ENCODE data around the gene ACCSL.

ACCSL gene

GRCh38 chr11:44018829-44019228 lies 29.0 kb upstream of the ACCSL start:
- DNase-seq = no peak

- no peak for DNase-seq
Measured at GRCh38 chr11:44024977-44025376, 22.8 kb upstream of the ACCSL start.

- no peak for DNase-seq
Measured at GRCh38 chr11:44025727-44026126, 22.1 kb upstream of the ACCSL start.

DNA sequence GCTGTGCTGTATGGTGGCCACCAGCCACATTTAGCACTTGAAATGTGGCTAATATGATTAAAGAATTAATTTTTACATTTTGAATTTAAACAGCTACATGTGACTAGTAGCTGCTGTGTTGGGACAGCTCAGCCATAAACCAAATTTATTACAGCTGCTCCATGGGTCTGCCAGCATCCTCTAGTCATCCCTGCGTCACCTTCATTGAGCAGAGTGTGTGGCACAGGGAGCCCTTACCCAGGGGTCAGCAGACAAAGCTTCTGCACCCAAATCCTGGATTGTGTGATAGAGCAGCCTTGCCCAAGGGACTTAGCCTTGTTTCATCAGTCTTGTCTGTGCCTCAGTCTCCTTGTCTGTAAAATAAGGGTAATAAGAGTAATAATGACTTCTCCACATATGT lies 19.4 kb upstream of the ACCSL start:
- DNase-seq = no peak

GRCh38 chr11:44028816-44029506 lies 18.8 kb upstream of the ACCSL start:
- no peak for DNase-seq

- DNase-seq = no peak
Measured at GRCh38 chr11:44029507-44029845, 18.3 kb upstream of the ACCSL start.

DNA sequence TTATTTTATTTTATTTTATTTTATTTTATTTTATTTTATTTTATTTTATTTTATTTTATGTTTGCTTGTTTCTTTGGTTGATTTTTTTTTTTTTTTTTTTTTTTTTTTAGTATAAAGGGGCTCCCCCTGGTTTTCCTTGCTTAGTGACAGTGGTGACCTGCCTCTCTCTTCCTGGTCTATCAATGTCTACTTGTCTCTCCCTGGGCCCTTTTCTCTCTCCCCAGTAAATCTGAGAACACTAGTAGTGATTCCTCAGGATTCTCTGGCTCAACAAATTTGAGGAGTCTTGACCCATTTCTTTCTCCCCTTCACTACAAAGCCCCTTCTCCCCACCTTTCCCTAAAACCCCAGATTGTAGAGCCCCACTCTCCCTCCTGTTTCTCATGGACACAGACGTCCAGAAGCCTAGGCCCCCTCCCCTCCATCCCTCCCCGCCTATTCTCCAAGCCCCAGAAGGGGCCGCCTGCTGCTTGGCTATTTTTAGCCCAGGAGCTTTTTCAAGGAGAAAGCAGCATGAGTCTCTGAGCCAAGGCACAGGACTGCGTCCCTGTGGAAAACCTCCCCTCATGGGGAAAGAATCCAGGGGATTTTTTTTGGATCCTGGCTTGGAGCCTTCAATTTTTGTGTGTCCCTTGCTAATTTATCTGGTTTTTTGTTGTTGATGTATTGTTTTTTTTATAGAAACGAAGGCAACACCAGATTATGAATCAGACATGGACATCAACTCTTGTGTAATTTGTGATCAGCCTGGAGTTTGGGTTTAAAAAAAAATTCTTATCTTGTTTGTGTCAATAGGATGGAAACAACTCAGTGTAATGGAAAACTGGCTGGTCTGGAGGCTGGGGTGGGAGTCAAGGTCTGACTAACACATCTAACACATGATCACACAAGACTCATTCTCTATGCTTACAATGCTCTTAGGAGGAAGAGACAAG lies 17.5 kb upstream of the ACCSL start:
- DNase-seq = no peak

GRCh38 chr11:44030996-44031395 lies 16.8 kb upstream of the ACCSL start:
- DNase-seq = no peak

- DNase-seq = no peak
Measured at GRCh38 chr11:44031549-44031948, 16.2 kb upstream of the ACCSL start.

DNA sequence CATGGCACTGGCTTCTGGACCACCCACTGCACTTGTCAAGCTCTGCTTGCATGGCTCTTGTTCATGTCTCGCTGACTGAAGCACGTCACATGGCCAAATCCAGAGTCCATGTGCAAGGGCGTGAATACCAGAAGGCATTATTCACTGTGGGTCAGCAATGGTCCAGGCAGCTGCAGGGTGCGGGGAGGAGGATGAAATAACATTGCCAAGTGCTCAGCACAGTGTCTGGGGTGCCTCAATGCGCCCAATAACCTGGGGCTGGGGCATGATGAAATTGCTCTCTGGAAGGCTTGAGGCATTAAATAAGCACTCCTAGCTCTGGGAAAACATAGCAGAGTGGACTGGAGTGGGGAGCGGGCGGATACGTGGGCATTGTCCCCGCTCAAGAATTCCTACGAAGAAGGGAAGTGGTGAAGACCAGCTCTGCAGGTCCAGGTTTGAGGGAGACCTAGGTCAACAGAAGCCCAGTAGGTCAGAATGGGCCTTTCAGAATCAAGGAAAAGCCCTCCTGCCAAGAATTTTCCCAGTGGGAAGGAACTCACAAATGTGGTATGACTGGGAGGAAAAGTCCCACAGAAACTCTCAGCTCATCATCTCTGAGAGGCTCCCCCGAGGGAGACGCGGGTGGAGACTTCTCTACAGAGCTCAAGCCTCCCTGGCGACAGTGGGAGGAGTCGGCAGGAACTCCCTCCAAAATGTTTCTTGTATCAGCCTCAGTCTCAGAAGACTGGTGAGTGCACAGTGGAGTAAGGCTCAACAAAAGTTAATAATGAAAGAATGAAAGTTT lies 15.3 kb upstream of the ACCSL start:
- no peak for DNase-seq

- DNase-seq = no peak
Measured at GRCh38 chr11:44033411-44033850, 14.3 kb upstream of the ACCSL start.

GRCh38 chr11:44033856-44034255 lies 13.9 kb upstream of the ACCSL start:
- no peak for DNase-seq

- DNase-seq = no peak
Measured at GRCh38 chr11:44034639-44035038, 13.1 kb upstream of the ACCSL start.

DNA sequence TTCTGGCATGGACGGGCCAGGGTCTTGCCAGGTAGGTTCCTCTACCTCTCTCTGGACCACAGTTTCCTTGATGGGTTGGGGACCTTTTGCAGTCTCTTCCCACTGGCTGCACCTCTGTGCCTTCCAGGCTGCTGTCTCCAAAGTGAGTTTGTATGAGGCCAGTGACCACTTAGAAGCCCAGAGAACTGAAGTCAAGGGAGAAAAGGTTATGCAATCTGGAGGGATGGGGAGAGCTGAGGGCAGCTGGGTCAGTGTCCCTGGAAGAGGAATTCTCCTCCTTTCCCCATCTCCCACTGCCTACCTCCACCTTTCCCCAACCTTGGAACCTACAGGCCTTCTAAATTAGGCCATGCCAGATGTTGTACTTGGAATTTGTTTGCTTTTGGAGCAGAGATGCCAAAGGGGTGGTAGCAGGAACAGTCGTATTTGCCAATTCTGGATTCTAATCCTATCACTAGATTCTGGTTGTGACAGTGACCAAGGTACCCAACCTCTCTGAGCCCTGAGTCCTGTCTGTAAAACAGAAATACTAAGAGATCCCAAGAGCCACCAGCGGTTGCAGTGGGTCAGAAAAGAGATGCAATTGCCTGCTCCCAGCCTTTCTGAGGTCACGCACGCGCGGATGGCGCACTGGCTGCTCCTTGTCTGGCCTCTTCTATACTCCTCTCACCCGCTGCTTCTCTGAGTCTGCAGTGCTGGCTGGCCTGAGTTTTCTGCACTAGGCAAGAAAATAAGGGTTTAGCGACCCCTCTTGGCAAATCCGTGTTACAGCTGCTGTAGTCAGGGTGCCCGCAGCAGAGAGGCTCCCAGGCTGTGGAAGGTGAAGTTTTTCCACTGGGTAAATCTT lies 10.7 kb upstream of the ACCSL start:
- peak; percentile 87 for DNase-seq

- DNase-seq = no peak
Measured at GRCh38 chr11:44037658-44037998, 10.2 kb upstream of the ACCSL start.

GRCh38 chr11:44043157-44043556 lies 4.6 kb upstream of the ACCSL start:
- DNase-seq = no peak

GRCh38 chr11:44046182-44046581 lies 1.6 kb upstream of the ACCSL start:
- no peak for DNase-seq

DNA sequence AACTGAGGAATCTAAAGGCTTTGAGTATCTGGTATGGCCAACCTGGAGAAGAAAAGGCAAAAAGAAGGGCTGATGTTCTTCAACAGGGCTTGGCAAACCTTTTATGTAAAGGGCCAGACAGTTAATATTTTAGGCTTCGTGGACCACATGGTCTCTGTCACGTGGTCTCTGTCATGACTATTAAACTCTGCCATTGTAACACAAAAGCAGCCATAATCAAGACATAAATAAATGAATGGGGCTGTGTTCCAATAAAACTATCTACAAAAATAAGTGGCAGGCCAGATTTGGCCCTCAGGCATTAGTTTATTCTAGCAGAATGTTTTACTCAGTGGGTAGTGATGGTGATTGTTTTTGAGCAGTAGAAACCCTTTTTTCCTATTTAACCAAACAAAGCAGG lies 483 bp upstream of the ACCSL start:
- DNase-seq = no peak

GRCh38 chr11:44049832-44050231 lies 2.1 kb downstream of the ACCSL start:
- DNase-seq = no peak

- no peak for DNase-seq
Measured at GRCh38 chr11:44051171-44051570, 3.4 kb downstream of the ACCSL start.

DNA sequence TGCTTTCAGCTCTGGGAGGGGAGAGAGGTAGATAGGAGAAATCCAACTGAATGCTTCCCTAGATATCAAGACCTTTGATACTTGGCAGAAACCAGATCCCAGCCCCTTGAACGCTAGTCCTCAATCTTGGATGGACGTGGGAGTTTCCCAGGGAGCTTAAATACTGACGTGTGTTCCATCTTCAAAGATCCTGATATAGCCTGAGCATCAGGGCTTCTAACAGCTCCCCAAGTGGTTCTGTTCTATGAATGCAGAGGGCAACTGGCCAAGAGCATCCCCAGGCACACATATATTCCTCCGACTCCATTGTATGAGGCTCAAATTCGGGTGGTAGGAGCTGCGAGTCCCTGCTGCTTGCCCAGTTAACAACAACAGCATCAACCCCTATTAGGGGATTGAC lies 9.6 kb downstream of the ACCSL start:
- no peak for DNase-seq

DNA sequence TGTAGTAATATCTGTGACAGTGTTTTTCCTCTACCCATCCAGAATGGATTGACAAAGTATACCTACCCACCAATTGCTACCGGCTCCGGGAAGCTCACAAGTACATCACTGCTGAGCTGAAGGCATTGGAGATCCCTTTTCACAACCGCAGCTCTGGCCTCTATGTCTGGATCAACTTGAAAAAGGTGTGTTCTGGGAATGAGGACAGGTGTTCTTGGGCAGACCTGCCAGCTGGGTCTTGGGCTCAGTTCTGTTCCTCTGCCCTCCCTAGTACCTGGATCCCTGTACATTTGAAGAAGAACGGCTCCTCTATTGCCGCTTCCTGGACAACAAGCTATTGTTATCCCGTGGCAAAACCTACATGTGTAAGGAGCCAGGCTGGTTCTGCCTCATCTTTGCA lies 10.5 kb downstream of the ACCSL start:
- DNase-seq = no peak

GRCh38 chr11:44065161-44065661 lies 17.4 kb downstream of the ACCSL start:
- DNase-seq = no peak
